H1 (cell line): Measurements from ENCODE around the gene SRF. TPM values are rescaled to one million over a fixed set of nuclear protein-coding genes. Genes with fewer than 3 reads are reported as not detected.

Experiments
- CTCF ChIA-PET: fragments of 300-600 bp; sonication (Branson Sonifier 250); formaldehyde crosslinking; loops from one replicate; lab custom pipeline; 2021; ENCODE audit not compliant: partially characterized antibody; lab: Charles Lee
- POLR2A ChIA-PET: fragments of 300-600 bp; sonication (Branson Sonifier 250); formaldehyde crosslinking; loops from one replicate; lab custom pipeline; 2021; ENCODE audit warnings: inconsistent platforms; ENCODE audit not compliant: partially characterized antibody; lab: Charles Lee
- DNase-seq, 2 experiments: peaks; one replicate each; pipeline versions ENCODE4 v3.0.0 to v3.0.0-alpha.2; 2010 to 2022; ENCODE audit warnings: low spot score in 2 of 2, low read depth in 1 of 2, mixed read lengths in 1 of 2
- FAIRE-seq: peaks from 2 replicates; lab custom pipeline; 2011; peaks lifted over from hg19 to GRCh38; lab: Jason Lieb, UNC
- H2AFZ ChIP-seq: 2 replicates; pipeline ENCODE4 v1.8.1; 2012; ENCODE audit warnings: low read length, inconsistent platforms
- H2AK5ac ChIP-seq: 2 replicates; pipeline ENCODE4 v1.6.1; 2013; ENCODE audit warnings: low read depth, low read length
- H2BK120ac ChIP-seq: replicated peaks from 2 replicates; pipeline ENCODE3; 2013; ENCODE audit warnings: low read depth, low read length, inconsistent platforms
- H2BK12ac ChIP-seq: 2 replicates; pipeline ENCODE4 v1.6.1; 2013; ENCODE audit warnings: low read depth, low read length
- H2BK15ac ChIP-seq: 2 replicates; pipeline ENCODE4 v1.6.1; 2013; ENCODE audit warnings: low read length
- H2BK20ac ChIP-seq: 2 replicates; pipeline ENCODE4 v1.6.1; 2013; ENCODE audit warnings: low read length
- H2BK5ac ChIP-seq: 2 replicates; pipeline ENCODE4 v1.6.1; 2013; ENCODE audit warnings: low read depth, low read length
- H3K14ac ChIP-seq: 2 replicates; pipeline ENCODE4 v1.6.1; 2013; ENCODE audit warnings: inconsistent platforms; ENCODE audit not compliant: insufficient read length
- H3K18ac ChIP-seq: 2 replicates; pipeline ENCODE4 v1.6.1; 2013; ENCODE audit warnings: low read length; ENCODE audit errors: extremely low read depth
- H3K23ac ChIP-seq: 2 replicates; pipeline ENCODE4 v1.6.1; 2013; ENCODE audit warnings: inconsistent platforms; ENCODE audit not compliant: insufficient read length
- H3K23me2 ChIP-seq: 2 replicates; pipeline ENCODE4 v1.6.1; 2013; ENCODE audit warnings: low read depth, low read length
- H3K27ac ChIP-seq: 2 replicates; pipeline ENCODE4 v1.6.1; 2011; ENCODE audit warnings: low read depth, low read length, inconsistent platforms
- H3K27me3 ChIP-seq, 4 experiments: replicated peaks in 1 of 4; 1 replicate in 1 of 4; 2 replicates in 3 of 4; pipeline versions ENCODE4 v1.6.1 to v1.8.1; 2011 to 2013; ENCODE audit warnings: low read length in 3 of 4, mild to moderate bottlenecking in 3 of 4, inconsistent platforms in 2 of 4, mixed read lengths in 2 of 4, moderate library complexity in 1 of 4; ENCODE audit not compliant: control insufficient read depth in 3 of 4, insufficient read depth in 3 of 4; ENCODE audit errors: extremely low read depth in 1 of 4
- H3K36me3 ChIP-seq, 4 experiments: 2 replicates each; pipeline versions ENCODE4 v1.6.1 to v1.8.1; 2011 to 2013; ENCODE audit warnings: mild to moderate bottlenecking in 4 of 4, low read length in 3 of 4, moderate library complexity in 2 of 4, control low read depth in 1 of 4, inconsistent platforms in 1 of 4; ENCODE audit not compliant: insufficient read depth in 4 of 4, control insufficient read depth in 2 of 4
- H3K4ac ChIP-seq: replicated peaks from 2 replicates; pipeline ENCODE3; 2013; ENCODE audit warnings: low read length, low read depth, mixed read lengths, inconsistent platforms; ENCODE audit not compliant: insufficient read length
- H3K4me1 ChIP-seq, 4 experiments: replicated peaks in 1 of 4; 1 replicate in 1 of 4; 2 replicates in 3 of 4; pipeline versions ENCODE4 v1.6.1 to v1.8.1; 2011 to 2013; ENCODE audit warnings: low read length in 3 of 4, inconsistent platforms in 2 of 4, mixed read lengths in 1 of 4; ENCODE audit not compliant: insufficient read depth in 4 of 4, control insufficient read depth in 3 of 4
- H3K4me2 ChIP-seq, 2 experiments: 2 replicates each; pipeline versions ENCODE4 v1.6.1 to v1.8.1; 2011 to 2013; ENCODE audit warnings: low read depth in 2 of 2, low read length in 2 of 2, control low read depth in 1 of 2, inconsistent platforms in 1 of 2, mild to moderate bottlenecking in 1 of 2; ENCODE audit not compliant: insufficient read depth in 1 of 2
- H3K4me3 ChIP-seq, 4 experiments: fragments of 200-600, 300-600 bp in 1 of 4; sonication (generic), shearing (Covaris generic), sonication (Bioruptor Twin) in 1 of 4; 2 replicates each; pipeline versions ENCODE4 v1.5.1 to v1.8.1; 2011 to 2016; ENCODE audit warnings: low read length in 4 of 4, low read depth in 3 of 4, control low read depth in 2 of 4, inconsistent platforms in 2 of 4, mild to moderate bottlenecking in 2 of 4, mixed read lengths in 1 of 4, moderate library complexity in 1 of 4; ENCODE audit not compliant: insufficient read depth in 2 of 4; ENCODE audit errors: extremely low read depth in 1 of 4
- H3K56ac ChIP-seq: replicated peaks from 2 replicates; pipeline ENCODE3; 2013; ENCODE audit warnings: low read depth, mild to moderate bottlenecking, mixed read lengths, low read length, inconsistent platforms; ENCODE audit not compliant: insufficient read length
- H3K79me1 ChIP-seq: 2 replicates; pipeline ENCODE4 v1.6.1; 2013; ENCODE audit warnings: low read depth, low read length, control low read depth
- H3K79me2 ChIP-seq, 2 experiments: 2 replicates each; pipeline versions ENCODE4 v1.6.1 to v1.8.1; 2012 to 2013; ENCODE audit warnings: low read length in 2 of 2, mild to moderate bottlenecking in 2 of 2, inconsistent platforms in 1 of 2; ENCODE audit not compliant: insufficient read depth in 2 of 2, control insufficient read depth in 1 of 2
- H3K9ac ChIP-seq, 4 experiments: replicated peaks in 1 of 4; 1 replicate in 1 of 4; 2 replicates in 3 of 4; pipeline versions ENCODE4 v1.6.1 to v1.8.1; 2011 to 2013; ENCODE audit warnings: low read depth in 3 of 4, low read length in 3 of 4, control low read depth in 2 of 4, mild to moderate bottlenecking in 2 of 4, moderate library complexity in 2 of 4, inconsistent platforms in 1 of 4; ENCODE audit errors: extremely low read depth in 1 of 4
- H3K9me3 ChIP-seq, 2 experiments: 2 replicates each; pipeline versions ENCODE4 v1.6.1 to v1.8.1; 2012 to 2013; ENCODE audit warnings: mild to moderate bottlenecking in 2 of 2, moderate library complexity in 2 of 2, control low read depth in 1 of 2, inconsistent platforms in 1 of 2, low read depth in 1 of 2, low read length in 1 of 2, mixed read lengths in 1 of 2; ENCODE audit not compliant: insufficient read depth in 2 of 2
- H4K20me1 ChIP-seq, 2 experiments: replicated peaks in 1 of 2; 2 replicates each; pipeline versions ENCODE3 to v1.8.1; 2011 to 2013; ENCODE audit warnings: inconsistent platforms in 2 of 2, low read length in 2 of 2, mild to moderate bottlenecking in 1 of 2; ENCODE audit not compliant: insufficient read depth in 2 of 2, control insufficient read depth in 1 of 2
- H4K5ac ChIP-seq: 2 replicates; pipeline ENCODE4 v1.6.1; 2013; ENCODE audit warnings: low read length, low read depth, mixed read lengths, inconsistent platforms; ENCODE audit not compliant: insufficient read length
- H4K8ac ChIP-seq: 2 replicates; pipeline ENCODE4 v1.8.0; 2013; ENCODE audit warnings: mild to moderate bottlenecking, moderate library complexity, low read length, inconsistent platforms; ENCODE audit not compliant: insufficient read depth; ENCODE audit errors: extremely low read depth
- H4K91ac ChIP-seq: replicated peaks from 2 replicates; pipeline ENCODE3; 2013; ENCODE audit warnings: low read length, mixed read lengths, inconsistent platforms; ENCODE audit not compliant: insufficient read length
- CHD1 ChIP-seq: IDR thresholded peaks from 2 replicates; pipeline ENCODE4 v1.6.1; 2012; ENCODE audit warnings: low read depth, low read length, improper control_type of control experiment
- CHD2 ChIP-seq: IDR thresholded peaks from 2 replicates; pipeline ENCODE4 v1.6.1; 2012; ENCODE audit warnings: low read length, improper control_type of control experiment
- CREB1 ChIP-seq: IDR thresholded peaks from 2 replicates; pipeline ENCODE4 v1.6.1; 2012; ENCODE audit warnings: inconsistent platforms
- CTCF ChIP-seq, 3 experiments: IDR thresholded peaks; 1 replicate in 2 of 3; 2 replicates in 1 of 3; pipeline versions ENCODE4 v1.5.1 to v1.6.1; 2011; ENCODE audit warnings: low read length in 3 of 3, mild to moderate bottlenecking in 3 of 3, inconsistent platforms in 2 of 3, low read depth in 1 of 3, moderate library complexity in 1 of 3; ENCODE audit not compliant: insufficient read depth in 1 of 3; ENCODE audit errors: control extremely low read depth in 1 of 3
- FOSL1 ChIP-seq: IDR thresholded peaks from 2 replicates; pipeline ENCODE4 v1.6.1; 2011; ENCODE audit warnings: mild to moderate bottlenecking, low read depth, low read length, moderate library complexity; ENCODE audit not compliant: insufficient read depth
- RAD21 ChIP-seq, 2 experiments: IDR thresholded peaks in 1 of 2; conservative IDR thresholded peaks in 1 of 2; 2 replicates each; pipeline ENCODE4 v1.6.1; 2011; ENCODE audit warnings: low read depth in 2 of 2, low read length in 2 of 2, improper control_type of control experiment in 1 of 2, inconsistent platforms in 1 of 2, mild to moderate bottlenecking in 1 of 2, moderate library complexity in 1 of 2
- TEAD4 ChIP-seq: IDR thresholded peaks from 2 replicates; pipeline ENCODE4 v1.6.1; 2012; ENCODE audit warnings: low read depth, low read length, inconsistent platforms, mixed read lengths
- WGBS, 2 experiments: shearing (Covaris generic) in 1 of 2; methylation state at CpG; one replicate each; pipeline versions ENCODE4 v1.1.6 to v1.1.7; 2013 to 2015; ENCODE audit warnings: low lambda C conversion rate in 2 of 2, mixed read lengths in 2 of 2, inconsistent platforms in 1 of 2, low coverage in 1 of 2, missing lambda C conversion rate in 1 of 2; ENCODE audit not compliant: insufficient replicate concordance in 2 of 2, insufficient coverage in 1 of 2, insufficient read length in 1 of 2; ENCODE audit errors: extremely low coverage in 1 of 2, missing lambda C conversion rate in 1 of 2; 5-methylcytosine and 5-hydroxymethylcytosine counted together
- polyA plus RNA-seq, 7 experiments: library from polyadenylated mRNA; depleted of rRNA in 3 of 7; stranded (reverse) in 5 of 7; unstranded in 2 of 7; fragments of >200 nt in 5 of 7; fragments of 200-250 nt in 2 of 7; gene quantifications; 1 replicate in 5 of 7; 2 replicates in 1 of 7; 4 replicates in 1 of 7; pipeline versions ENCODE4 v1.2.1 to v1.2.3, GENCODE V29; 2011 to 2013; ENCODE audit warnings: missing spikeins in 2 of 7, mixed read lengths in 2 of 7
- total RNA-seq: library from RNA; stranded (reverse); fragmentation: NEBNext Ultra II Directional; extraction: Animal tissue kit (Norgen Biotek cat#: 25700); gene quantifications from 2 replicates; pipeline ENCODE4 v1.2.1, GENCODE V29; 2021

The SRF gene
- total and polyA plus RNA-seq, 2 of the 8 experiments (the other 6 are each of a cell fraction or from before 2014, with no cell fraction given), result 49.0 to 69.5 TPM

GRCh38 chr6:43217351-43217750, 46.3 kb downstream of the SRF start:
- H2AK5ac ChIP-seq, result no peak overlapping the region
- no peak overlapping the region for H3K4ac ChIP-seq
- no peak overlapping the region for H2BK12ac ChIP-seq
- H3K4me3 ChIP-seq, result no peak overlapping the region
- H3K9ac ChIP-seq, result no peak overlapping the region
- 85% methylated on average over 5 of the region's 5 CpGs; no CpG with 5 or more reads in 1 of the 2 experiments for WGBS, 2 experiments
- no peak overlapping the region for H2BK5ac ChIP-seq
- 0 out of 2 replicates have a peak, but pooled peaks cover 2% of the 10 kb centered on the region for H3K79me1 ChIP-seq
- POLR2A ChIA-PET, result interaction anchor here (0.8 to 1.9 kb wide), 4 partner anchors 12 to 158 kb away, joined by 3 to 5 read pairs (median 4); partner anchors contain the start of genes DNPH1, KLC4 and MRPL2
- H2AFZ ChIP-seq, result no peak overlapping the region
- no peaks in the 10 kb centered on the region for H3K27me3 ChIP-seq
- no peaks in the 10 kb centered on the region for H3K36me3 ChIP-seq
- H3K4me1 ChIP-seq, result peaks cover 0 to 4% (median 0%) of the 10 kb centered on the region in 4 experiments; a peak in 1 of 7 replicates
- H3K79me2 ChIP-seq, result no peaks in the 10 kb centered on the region
- H4K91ac ChIP-seq, result no peak overlapping the region
- no peak for FAIRE-seq
- 0 out of 2 replicates have a peak overlapping the region, but pooled peaks have one; percentile 53 for H2BK15ac ChIP-seq
- peaks cover 3% of the 10 kb centered on the region in 2 experiments for H4K20me1 ChIP-seq
- no peak overlapping the region for H3K27ac ChIP-seq
- H3K9me3 ChIP-seq, result no peaks in the 10 kb centered on the region
- H4K8ac ChIP-seq, result no peak overlapping the region
- H3K23me2 ChIP-seq, result no peaks in the 10 kb centered on the region
- H3K4me2 ChIP-seq, result no peak overlapping the region
- DNase-seq, result no peak
- H3K56ac ChIP-seq, result no peak overlapping the region
- H3K18ac ChIP-seq, result no peak overlapping the region
- H3K23ac ChIP-seq, result no peak overlapping the region
- CTCF ChIA-PET, result interaction anchor here (1.0 to 1.1 kb wide), 2 partner anchors 11 to 289 kb away, joined by 4 read pairs; partner anchors contain the start of gene DNPH1
- H4K5ac ChIP-seq, result no peak overlapping the region
- no peak for TF ChIP-seq CREB1
- no peak for TF ChIP-seq CTCF (IDR thresholded peaks at IDR 0.05; ENCODE audit: control extremely low read depth in 1 of 3, insufficient read depth in 1 of 3, low read depth in 1 of 3, low read length in 3 of 3)
- TF ChIP-seq RAD21 (IDR thresholded peaks at IDR 0.05 in 1 of 2, conservative IDR thresholded peaks at IDR 0.05 in 1 of 2; ENCODE audit: low read depth in 2 of 2, low read length in 2 of 2), result no peak
- no peak for TF ChIP-seq TEAD4
- TF ChIP-seq CHD1, result no peak
- no peak for TF ChIP-seq CHD2
- no peak for TF ChIP-seq FOSL1
- no peak overlapping the region for H2BK120ac ChIP-seq
- H2BK20ac ChIP-seq, result no peak overlapping the region
- no peak overlapping the region for H3K14ac ChIP-seq
